NCI-H1417 treated with DMSO at 0.1 percent for 48 hours (cell line): ENCODE results near the gene F3.

Experiments used
- DNase-seq: peaks from one replicate; lab custom pipeline; 2025; lab: John Stamatoyannopoulos, UW

The F3 gene

GRCh38 chr1:94552071-94552586 lies 10.6 kb upstream of the F3 start:
- DNase-seq: no peak

DNA sequence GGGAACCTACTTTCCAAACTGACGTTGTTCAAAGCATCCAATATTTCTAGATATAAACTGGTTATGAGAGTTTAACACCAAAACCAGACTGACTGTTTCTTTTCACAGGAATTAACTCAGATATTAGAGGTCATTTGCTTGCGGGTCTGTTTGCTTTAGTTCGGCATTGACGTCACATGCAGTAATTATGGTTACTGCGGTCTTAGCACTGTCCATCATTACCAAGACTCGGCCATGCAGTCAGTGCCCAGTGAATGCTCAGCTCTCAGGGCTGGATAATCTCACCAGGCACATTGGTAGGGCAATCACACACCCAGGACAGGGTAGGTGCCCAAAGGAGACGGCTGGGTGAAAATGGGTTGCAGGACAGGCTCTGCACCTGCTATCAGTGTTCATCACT lies 9.9 kb upstream of the F3 start:
- no peak for DNase-seq

DNA sequence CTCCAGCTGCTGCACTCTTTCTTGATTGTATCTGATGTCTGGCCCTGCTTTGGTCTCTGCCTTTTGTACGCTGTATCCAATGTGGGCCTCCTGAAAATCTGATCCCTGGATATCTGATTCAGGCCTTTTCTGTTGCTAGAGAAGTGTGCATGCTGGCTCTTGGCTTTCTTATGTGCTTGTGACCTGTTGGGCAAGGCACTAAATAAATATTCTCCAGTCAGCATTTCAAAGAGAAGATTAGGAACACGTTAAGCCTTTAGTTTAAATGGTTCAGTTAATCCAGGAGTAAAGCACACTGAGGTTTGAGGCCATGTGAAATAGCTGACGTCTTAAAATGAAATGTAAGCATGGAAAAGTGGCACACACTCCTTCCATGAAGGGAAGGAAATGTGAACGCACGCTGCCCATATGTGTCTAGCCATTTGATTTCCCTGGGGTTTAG lies 9.3 kb upstream of the F3 start:
- DNase-seq: no peak

DNA sequence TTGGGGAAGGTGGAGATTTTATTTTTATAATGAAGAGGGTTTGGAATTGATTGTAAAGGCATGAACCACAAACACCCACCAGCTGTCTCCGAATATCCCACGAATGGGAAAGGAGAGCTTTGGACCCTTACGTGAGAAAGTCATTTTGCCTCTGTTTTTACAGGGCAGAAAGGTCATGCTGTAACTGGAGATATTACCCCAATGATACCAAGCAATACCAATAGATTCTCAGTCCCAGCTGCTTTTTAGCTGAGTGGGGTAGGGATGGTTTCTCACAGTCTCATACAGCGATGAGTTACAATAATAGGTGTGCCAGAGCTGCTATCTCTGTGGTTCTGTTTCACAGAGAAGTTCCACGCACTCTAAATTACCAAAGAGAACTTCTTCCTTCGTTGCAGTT lies 8.8 kb upstream of the F3 start:
- DNase-seq: no peak

DNA sequence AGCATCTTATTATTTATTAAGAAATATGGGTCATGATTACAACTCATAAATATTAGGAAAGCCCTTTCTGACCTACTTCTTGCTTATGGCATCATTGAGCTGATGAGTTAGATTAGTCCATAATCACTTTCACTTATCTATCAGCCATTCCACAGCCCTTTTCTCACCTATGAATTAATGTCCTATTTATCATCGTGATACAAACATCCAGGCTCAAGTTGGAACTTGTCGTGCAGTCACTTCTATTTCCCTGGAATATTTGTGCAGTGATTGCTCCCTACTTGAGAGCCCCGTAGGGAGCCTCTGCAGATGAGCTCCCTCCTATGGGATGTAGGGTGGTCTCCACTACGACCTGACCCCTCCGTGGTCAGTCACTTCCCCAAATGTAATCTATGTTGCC lies 8.1 kb upstream of the F3 start:
- no peak for DNase-seq

DNA sequence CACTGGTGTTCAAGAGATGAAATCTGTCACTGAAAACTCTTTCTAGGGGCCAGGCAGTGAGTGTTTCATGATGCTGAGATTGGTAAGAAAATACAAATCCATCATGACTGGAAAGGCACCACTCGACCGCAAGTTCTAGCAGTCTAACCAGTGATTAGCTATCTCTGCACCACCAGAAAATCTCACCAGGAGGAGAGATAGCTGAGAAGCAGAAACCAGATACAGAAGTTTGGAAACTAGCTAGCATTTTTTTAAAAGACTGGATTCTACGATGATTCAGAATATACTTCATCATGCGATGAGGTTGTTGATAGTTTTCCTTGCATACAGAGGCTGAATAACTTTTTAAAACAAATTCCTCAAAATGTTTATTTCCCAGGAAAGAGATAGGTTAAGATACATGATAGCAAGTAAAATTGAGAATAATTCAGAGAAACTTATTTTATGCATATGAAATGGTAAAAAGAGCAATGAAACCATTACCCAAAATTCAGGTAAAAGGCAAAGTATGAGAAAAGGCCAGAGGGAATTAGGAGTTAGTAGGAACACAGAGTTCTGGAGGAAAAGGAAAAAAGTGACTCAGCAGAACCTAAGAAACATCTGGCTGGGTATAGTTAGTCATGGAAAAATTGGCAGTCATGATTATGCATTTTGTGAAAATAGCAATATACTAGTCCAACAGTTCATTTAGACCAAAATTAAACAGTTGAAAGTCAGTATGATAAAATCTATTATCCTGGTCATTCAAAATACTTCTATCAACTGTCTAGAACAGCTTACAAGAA lies 3.3 kb upstream of the F3 start:
- no peak for DNase-seq

DNA sequence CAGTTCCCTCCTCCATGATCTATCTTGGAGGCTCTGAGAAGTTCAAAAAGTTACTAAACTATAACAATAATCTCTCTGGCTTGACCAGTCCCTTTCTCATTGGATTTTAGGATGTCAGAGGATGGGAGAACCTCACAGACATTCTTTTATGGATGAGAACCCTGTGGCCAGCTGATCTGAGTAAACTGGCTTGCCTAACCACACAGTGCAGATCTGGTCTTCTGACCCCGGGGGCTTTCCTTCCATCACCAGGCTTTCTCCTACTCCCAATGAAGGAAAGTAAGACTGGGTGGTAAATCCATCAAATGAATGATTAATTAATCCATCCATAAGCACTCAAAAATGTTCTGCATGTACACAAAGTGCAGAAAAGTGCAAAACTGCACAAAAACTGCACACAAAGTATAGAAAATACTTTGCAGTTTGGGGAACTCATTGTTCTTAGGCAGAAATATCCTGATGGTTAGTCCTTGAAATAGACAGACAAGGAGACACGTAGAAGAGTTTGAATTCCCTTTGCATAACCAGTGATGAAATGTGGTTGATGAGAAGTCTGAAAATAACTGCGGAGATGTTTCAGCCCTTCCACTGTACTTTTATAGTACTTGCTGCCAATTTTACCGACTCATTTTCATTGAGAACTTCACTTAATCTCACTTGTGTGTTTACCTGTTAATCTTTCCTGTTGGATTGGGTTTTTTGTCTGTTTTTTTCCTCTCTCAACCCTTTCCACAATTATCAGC lies 2.5 kb upstream of the F3 start:
- DNase-seq: no peak

DNA sequence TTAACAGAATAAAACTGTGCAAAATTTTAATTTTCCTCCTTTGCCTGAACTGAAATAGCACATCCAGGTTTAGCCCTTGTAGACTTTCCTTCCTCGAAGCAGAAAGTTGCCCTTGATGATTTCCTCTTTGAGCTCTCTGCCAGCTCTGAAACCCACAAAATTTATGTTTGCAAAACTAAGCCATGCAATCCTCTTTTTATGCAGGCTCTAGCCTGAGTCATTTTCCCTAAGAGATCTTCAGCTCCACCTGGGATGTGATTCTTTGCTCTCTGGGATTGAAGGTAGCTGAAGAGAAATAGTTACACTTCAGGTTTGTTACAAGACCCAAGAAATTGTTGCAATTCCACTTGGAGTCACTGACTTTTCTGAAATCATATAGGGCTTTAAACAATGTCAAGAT lies 1.4 kb upstream of the F3 start:
- DNase-seq: no peak

- DNase-seq: no peak
These were observed 720 bp upstream of the F3 start for GRCh38 chr1:94542088-94542870.

DNA sequence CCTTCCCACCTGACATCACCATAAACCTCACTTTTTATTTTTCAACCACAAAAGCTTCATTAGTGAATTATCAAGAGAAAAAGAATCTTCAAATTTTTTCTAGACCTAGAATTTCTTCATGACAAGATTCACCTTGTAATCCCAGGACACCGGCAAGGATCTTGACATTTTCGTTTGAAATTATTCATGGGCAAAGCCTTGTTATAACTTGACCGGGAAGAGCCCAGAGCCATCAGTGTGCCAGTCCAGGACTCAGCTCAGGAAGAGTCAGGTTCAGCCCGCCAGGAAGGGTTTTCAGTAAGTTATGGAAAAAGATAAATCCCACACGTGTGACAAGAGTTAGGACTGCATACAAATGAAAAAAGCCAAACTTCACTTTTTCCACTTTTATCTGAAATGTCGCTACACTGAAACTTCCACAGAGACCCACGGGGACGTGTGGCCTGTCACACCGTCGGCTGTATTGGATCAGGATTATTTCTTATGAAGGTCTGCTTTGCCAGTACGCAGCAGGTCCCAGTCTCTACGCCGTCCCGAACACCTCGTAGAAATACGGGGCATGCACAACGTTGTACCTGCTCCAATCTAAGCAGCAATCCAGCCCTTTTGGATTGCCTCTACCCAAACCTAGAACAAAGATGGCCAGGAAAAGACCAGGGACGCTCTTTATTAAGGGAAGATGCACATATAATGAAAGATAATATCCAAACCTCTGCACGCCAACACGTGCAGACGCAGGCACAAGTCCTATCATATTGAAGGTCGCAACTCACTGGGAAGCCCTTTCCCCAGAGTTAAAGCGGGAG lies 916 bp downstream of the F3 start:
- no peak for DNase-seq

GRCh38 chr1:94539496-94539895 lies 2.1 kb downstream of the F3 start:
- no peak for DNase-seq

DNA sequence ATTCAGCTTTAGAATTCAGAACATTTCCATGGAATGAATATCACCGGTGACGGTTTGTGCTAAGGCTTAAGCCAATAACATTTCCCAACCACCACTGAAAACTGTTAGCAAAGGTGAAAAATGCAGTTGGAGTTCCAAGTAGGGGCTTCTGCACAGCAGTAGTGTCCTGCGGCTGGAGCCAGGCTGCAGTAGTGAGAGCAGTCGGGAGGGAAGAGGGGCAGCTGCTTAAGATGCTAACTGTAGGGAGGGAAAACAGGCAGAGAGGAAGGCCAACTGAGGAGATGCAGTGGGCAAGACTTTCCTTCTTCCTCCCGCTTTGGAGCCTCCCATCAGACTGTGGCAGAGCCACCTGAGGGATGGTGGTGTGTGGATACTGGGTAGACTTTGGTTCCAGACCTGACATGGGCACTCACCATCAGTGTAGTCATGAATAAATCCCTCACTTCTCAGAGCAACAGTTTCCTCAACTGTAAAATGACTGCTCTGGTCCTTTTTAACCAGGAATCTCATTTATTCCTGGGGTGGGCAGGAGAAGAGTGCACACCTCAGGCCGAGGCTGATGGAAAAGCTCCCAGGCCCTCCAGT lies 3.2 kb downstream of the F3 start:
- DNase-seq: no peak

DNA sequence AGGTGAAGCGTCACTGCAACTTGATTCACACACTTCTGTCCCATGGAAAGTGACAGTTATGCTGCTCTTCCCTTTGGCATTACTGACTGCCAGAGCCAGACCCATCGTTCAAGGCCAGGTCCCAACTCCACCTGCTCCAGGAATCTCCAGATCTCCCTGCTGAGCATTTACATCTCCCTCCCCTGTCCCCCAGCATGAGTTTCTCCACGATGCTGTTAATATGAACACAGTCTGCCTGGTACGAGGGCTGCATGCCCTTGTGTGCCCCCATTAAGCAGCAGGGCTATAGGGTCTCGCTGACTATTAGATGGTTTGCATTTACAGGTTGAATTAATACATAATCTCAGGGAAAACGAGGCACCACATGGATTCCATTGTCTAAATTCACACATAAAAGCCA lies 4.3 kb downstream of the F3 start:
- DNase-seq: no peak

- no peak for DNase-seq
These were observed 5.7 kb downstream of the F3 start for GRCh38 chr1:94535879-94536278.

DNA sequence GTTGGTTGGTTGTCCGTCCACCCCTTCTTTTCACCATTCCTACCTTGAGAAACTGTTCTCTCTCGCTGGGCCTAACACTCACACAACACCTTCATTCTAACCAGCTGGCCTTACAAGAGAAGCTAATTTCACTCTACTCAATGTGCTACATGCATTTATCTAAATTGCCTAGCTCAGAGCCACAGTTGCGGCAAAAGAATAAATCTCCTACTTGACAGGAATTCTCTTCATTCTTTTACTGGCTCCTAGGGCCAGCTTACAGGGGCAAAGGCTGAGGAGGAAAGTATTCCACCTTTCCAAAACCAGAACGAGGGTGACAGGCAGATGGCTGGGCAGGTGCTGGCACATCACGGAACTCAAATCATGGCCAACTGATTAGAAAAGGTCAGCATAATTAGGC lies 6.5 kb downstream of the F3 start:
- no peak for DNase-seq

DNA sequence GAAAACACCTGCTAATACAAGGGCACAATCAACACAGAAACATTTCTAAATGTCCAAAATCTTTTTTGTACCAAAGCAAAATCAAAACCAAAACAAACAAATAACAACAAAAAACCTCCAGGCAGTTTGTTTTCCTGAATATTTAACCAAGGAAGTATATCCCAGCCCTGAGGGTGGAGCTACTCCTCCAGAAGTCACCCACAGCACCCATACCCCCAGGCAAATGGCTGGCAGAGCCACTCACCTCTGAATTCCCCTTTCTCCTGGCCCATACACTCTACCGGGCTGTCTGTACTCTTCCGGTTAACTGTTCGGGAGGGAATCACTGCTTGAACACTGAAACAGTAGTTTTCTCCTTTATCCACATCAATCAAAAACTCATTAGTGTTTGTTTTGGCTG lies 9.5 kb downstream of the F3 start:
- DNase-seq: no peak

DNA sequence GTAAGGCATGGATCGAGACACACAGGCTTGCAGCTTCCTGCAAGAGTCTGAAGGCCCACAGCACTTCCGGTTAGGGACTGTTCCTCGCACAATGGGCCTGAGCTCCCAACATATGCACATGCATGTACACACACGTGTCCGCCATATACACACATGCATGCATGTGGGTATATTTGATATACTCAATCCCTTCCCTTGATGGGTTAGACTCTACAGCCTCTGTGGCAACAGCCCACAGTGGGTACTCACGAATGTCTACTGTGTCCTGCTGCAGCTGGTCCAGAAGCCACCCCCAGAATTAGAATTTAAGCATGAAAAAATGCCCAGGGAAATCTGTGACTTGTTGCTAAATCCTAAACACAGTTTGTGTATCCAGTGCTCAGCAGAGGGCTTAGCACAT lies 9.9 kb downstream of the F3 start:
- no peak for DNase-seq

DNA sequence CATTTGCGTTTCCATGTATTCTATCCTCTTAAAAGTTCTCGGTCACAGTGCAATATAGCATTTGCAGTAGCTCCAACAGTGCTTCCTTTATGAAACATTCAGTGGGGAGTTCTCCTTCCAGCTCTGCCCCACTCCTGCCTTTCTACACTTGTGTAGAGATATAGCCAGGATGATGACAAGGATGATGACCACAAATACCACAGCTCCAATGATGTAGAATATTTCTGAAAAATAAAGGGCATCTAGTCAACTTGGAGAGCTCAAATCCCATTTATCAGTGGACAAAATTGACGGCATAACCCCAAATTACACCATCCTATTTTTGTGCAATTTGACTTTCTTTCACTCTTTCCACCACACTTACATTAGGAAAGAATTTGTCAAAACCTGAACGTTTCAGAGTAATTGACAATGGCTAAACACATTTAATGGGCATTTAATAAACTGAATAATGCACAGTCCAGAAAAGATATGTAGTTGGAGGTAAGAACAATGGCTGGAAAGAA lies 11.1 kb downstream of the F3 start:
- DNase-seq: no peak

- DNase-seq: no peak
These were observed 12.1 kb downstream of the F3 start for GRCh38 chr1:94529416-94529815.

GRCh38 chr1:94528826-94529225 lies 12.7 kb downstream of the F3 start:
- DNase-seq: no peak

- DNase-seq: no peak
These were observed 13.3 kb downstream of the F3 start for GRCh38 chr1:94528299-94528698.
